ENCODE results near the gene SLC40A1. TPM values are rescaled to one million over a fixed set of nuclear protein-coding genes. Genes with fewer than 3 reads are reported as not detected.

Gene SLC40A1
- polyA plus RNA-seq, 4 donors = 100 to 172 (median 120) TPM

GRCh38 chr2:189542145-189542882, 38.3 kb downstream of the SLC40A1 start:
- DNase-seq (ENCODE audit: low read depth in 4 of 4, low spot score in 2 of 4) = no peak

GRCh38 chr2:189541591-189541990, 39.0 kb downstream of the SLC40A1 start:
- no peak for DNase-seq (ENCODE audit: low read depth in 4 of 4, low spot score in 2 of 4)

- DNase-seq (ENCODE audit: low read depth in 4 of 4, low spot score in 2 of 4) = no peak
Observed at GRCh38 chr2:189540551-189540950, 40.0 kb downstream of the SLC40A1 start.

GRCh38 chr2:189538402-189538801, 42.2 kb downstream of the SLC40A1 start:
- DNase-seq (ENCODE audit: low read depth in 4 of 4, low spot score in 2 of 4) = no peak

GRCh38 chr2:189536830-189537229, 43.8 kb downstream of the SLC40A1 start:
- no peak for DNase-seq (ENCODE audit: low read depth in 4 of 4, low spot score in 2 of 4)

- no peak for DNase-seq (ENCODE audit: low read depth in 4 of 4, low spot score in 2 of 4)
Observed at GRCh38 chr2:189534854-189535832, 45.4 kb downstream of the SLC40A1 start.

GRCh38 chr2:189533288-189534035, 47.1 kb downstream of the SLC40A1 start:
- DNase-seq (ENCODE audit: low read depth in 4 of 4, low spot score in 2 of 4) = no peak

GRCh38 chr2:189530965-189531637, 49.5 kb downstream of the SLC40A1 start:
- DNase-seq (ENCODE audit: low read depth in 4 of 4, low spot score in 2 of 4) = no peak

GRCh38 chr2:189528617-189529016, 52.0 kb downstream of the SLC40A1 start:
- DNase-seq (ENCODE audit: low read depth in 4 of 4, low spot score in 2 of 4) = no peak

GRCh38 chr2:189527812-189528592, 52.6 kb downstream of the SLC40A1 start:
- no peak for DNase-seq (ENCODE audit: low read depth in 4 of 4, low spot score in 2 of 4)

- no peak for DNase-seq (ENCODE audit: low read depth in 4 of 4, low spot score in 2 of 4)
Observed at GRCh38 chr2:189527041-189527750, 53.4 kb downstream of the SLC40A1 start.

- DNase-seq (ENCODE audit: low read depth in 4 of 4, low spot score in 2 of 4) = no peak
Observed at GRCh38 chr2:189526241-189526640, 54.3 kb downstream of the SLC40A1 start.

- DNase-seq (ENCODE audit: low read depth in 4 of 4, low spot score in 2 of 4) = no peak
Observed at GRCh38 chr2:189524746-189525145, 55.8 kb downstream of the SLC40A1 start.

GRCh38 chr2:189522435-189523151, 58.0 kb downstream of the SLC40A1 start:
- no peak for DNase-seq (ENCODE audit: low read depth in 4 of 4, low spot score in 2 of 4)

- DNase-seq (ENCODE audit: low read depth in 4 of 4, low spot score in 2 of 4) = no peak
Observed at GRCh38 chr2:189521699-189522434, 58.7 kb downstream of the SLC40A1 start.

GRCh38 chr2:189519631-189520387, 60.8 kb downstream of the SLC40A1 start:
- no peak for DNase-seq (ENCODE audit: low read depth in 4 of 4, low spot score in 2 of 4)
